Osteocyte (in vitro differentiated cells): ENCODE measurements around the gene MGAT5. TPM values are rescaled to one million over a fixed set of nuclear protein-coding genes. Genes with fewer than 3 reads are reported as not detected.

ENCODE experiments used
- DNase-seq: peaks from one replicate; pipeline ENCODE4 v3.0.0; 2021; ENCODE audit warnings: mixed read lengths; ENCODE audit not compliant: unreplicated experiment; ENCODE audit errors: extremely low spot score
- H3K27ac Mint-ChIP-seq: one replicate; pipeline ENCODE4 v1.8.0; 2021; ENCODE audit warnings: mild to moderate bottlenecking, mixed read lengths; ENCODE audit not compliant: unreplicated experiment
- H3K27me3 Mint-ChIP-seq: one replicate; pipeline ENCODE4 v1.8.0; 2021; ENCODE audit warnings: mixed read lengths; ENCODE audit not compliant: unreplicated experiment
- H3K36me3 Mint-ChIP-seq: one replicate; pipeline ENCODE4 v1.8.0; 2021; ENCODE audit warnings: mixed read lengths; ENCODE audit not compliant: unreplicated experiment
- H3K4me1 Mint-ChIP-seq: one replicate; pipeline ENCODE4 v1.8.0; 2021; ENCODE audit warnings: mixed read lengths; ENCODE audit not compliant: unreplicated experiment
- H3K4me3 Mint-ChIP-seq: one replicate; pipeline ENCODE4 v1.8.0; 2021; ENCODE audit warnings: mild to moderate bottlenecking, moderate library complexity, mixed read lengths; ENCODE audit not compliant: unreplicated experiment
- H3K9me3 Mint-ChIP-seq: one replicate; pipeline ENCODE4 v1.8.0; 2021; ENCODE audit warnings: mixed read lengths; ENCODE audit not compliant: unreplicated experiment
- CTCF ChIP-seq: fragments of 200-600 bp; sonication (generic); IDR thresholded peaks from 2 replicates; pipeline ENCODE4 v1.5.0; 2021; ENCODE audit warnings: antibody characterized with exemption, mild to moderate bottlenecking, moderate library complexity
- total RNA-seq: library from RNA; stranded (reverse); gene quantifications from 2 replicates; pipeline ENCODE4 v1.2.1, GENCODE V29; 2021

Gene MGAT5
- total RNA-seq, 1 donor from 2014 or later: 22.6 TPM

- Mint-ChIP-seq H3K4me3 (no peak overlapping the region), H3K36me3 (no peaks in the 10 kb centered on the region), H3K9me3 (no peaks in the 10 kb centered on the region), H3K27ac (no peak overlapping the region), H3K4me1 (peaks cover 21% of the 10 kb centered on the region), H3K27me3 (no peaks in the 10 kb centered on the region)
- DNase-seq: no peak
- TF ChIP-seq CTCF: no peak
These were observed 142.6 kb downstream of the MGAT5 start for GRCh38 chr2:134396493-134396892.

- no peaks in the 10 kb centered on the region for H3K27me3 Mint-ChIP-seq
- H3K27ac Mint-ChIP-seq: no peak overlapping the region
- H3K4me1 Mint-ChIP-seq: peaks cover 30% of the 10 kb centered on the region
- H3K4me3 Mint-ChIP-seq: no peak overlapping the region
- H3K36me3 Mint-ChIP-seq: no peaks in the 10 kb centered on the region
- no peaks in the 10 kb centered on the region for H3K9me3 Mint-ChIP-seq
- no peak for TF ChIP-seq CTCF
- DNase-seq: no peak
These were observed 143.4 kb downstream of the MGAT5 start for GRCh38 chr2:134397146-134397896.

GRCh38 chr2:134398300-134398699, 144.4 kb downstream of the MGAT5 start:
- no peak overlapping the region for H3K4me3 Mint-ChIP-seq
- peaks cover 36% of the 10 kb centered on the region for H3K4me1 Mint-ChIP-seq
- DNase-seq: no peak
- no peaks in the 10 kb centered on the region for H3K9me3 Mint-ChIP-seq
- H3K27ac Mint-ChIP-seq: no peak overlapping the region
- TF ChIP-seq CTCF: no peak
- H3K27me3 Mint-ChIP-seq: no peaks in the 10 kb centered on the region
- H3K36me3 Mint-ChIP-seq: no peaks in the 10 kb centered on the region

- Mint-ChIP-seq H3K9me3 (no peaks in the 10 kb centered on the region), H3K4me3 (no peak overlapping the region), H3K36me3 (no peaks in the 10 kb centered on the region), H3K27me3 (no peaks in the 10 kb centered on the region), H3K4me1 (peaks cover 36% of the 10 kb centered on the region), H3K27ac (no peak overlapping the region)
- no peak for DNase-seq
- TF ChIP-seq CTCF: no peak
These were observed 145.2 kb downstream of the MGAT5 start for GRCh38 chr2:134399096-134399495.

GRCh38 chr2:134401081-134401497, 147.2 kb downstream of the MGAT5 start:
- no peak for TF ChIP-seq CTCF
- peak overlapping the region; percentile 75 for H3K27ac Mint-ChIP-seq
- no peaks in the 10 kb centered on the region for H3K27me3 Mint-ChIP-seq

More at GRCh38 chr2:134401081-134401497, 147.2 kb downstream of the MGAT5 start:
- no peak overlapping the region for H3K4me3 Mint-ChIP-seq
- H3K4me1 Mint-ChIP-seq: peaks cover 40% of the 10 kb centered on the region
- DNase-seq: no peak
- no peaks in the 10 kb centered on the region for H3K36me3 Mint-ChIP-seq
- no peaks in the 10 kb centered on the region for H3K9me3 Mint-ChIP-seq
